Thyroid gland (tissue), 4 donors: ENCODE measurements around the gene CNTNAP5.

Experiments
- POLR2A ChIP-seq, 2 donors: fragments of 450-650 bp; IDR thresholded peaks; one replicate each; pipeline ENCODE4 v1.6.1; 2017; ENCODE audit warnings: antibody characterized with exemption in 2 of 2, mild to moderate bottlenecking in 2 of 2, moderate library complexity in 1 of 2
- TF ChIP-seq, protein P1 (sequence below), 6 experiments: fragments of 200-600 bp in 3 of 6; fragments of 450-650 bp in 3 of 6; sonication (generic) in 3 of 6; IDR thresholded peaks; one replicate each; pipeline ENCODE4 v1.5.1; 2016 to 2019; ENCODE audit warnings: antibody characterized with exemption in 6 of 6, mild to moderate bottlenecking in 2 of 6, inconsistent platforms in 1 of 6, moderate library complexity in 1 of 6

DNA sequence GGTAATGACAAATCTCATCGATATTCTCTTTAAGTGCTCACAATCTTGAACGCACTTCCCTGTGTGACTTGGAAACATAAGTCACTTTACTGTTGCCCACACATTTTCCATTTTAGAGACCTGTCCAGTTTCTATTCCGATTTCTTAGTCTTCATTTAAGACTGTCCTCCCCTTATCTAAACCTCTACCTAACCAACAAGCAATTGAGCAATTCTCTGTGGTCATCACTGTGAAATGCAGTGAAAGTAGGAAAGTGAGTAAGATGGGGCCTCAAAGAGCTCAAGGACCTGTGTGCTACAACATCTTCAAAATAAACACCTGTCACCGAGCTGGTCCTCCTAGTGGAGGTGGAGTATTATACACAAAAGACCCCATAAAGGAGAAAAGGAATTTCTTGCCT is 184.4 kb downstream of the CNTNAP5 start:
- TF ChIP-seq, protein P1, sequence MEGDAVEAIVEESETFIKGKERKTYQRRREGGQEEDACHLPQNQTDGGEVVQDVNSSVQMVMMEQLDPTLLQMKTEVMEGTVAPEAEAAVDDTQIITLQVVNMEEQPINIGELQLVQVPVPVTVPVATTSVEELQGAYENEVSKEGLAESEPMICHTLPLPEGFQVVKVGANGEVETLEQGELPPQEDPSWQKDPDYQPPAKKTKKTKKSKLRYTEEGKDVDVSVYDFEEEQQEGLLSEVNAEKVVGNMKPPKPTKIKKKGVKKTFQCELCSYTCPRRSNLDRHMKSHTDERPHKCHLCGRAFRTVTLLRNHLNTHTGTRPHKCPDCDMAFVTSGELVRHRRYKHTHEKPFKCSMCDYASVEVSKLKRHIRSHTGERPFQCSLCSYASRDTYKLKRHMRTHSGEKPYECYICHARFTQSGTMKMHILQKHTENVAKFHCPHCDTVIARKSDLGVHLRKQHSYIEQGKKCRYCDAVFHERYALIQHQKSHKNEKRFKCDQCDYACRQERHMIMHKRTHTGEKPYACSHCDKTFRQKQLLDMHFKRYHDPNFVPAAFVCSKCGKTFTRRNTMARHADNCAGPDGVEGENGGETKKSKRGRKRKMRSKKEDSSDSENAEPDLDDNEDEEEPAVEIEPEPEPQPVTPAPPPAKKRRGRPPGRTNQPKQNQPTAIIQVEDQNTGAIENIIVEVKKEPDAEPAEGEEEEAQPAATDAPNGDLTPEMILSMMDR (IDR thresholded peaks at IDR 0.05): no peak
- no peak for TF ChIP-seq POLR2A (IDR thresholded peaks at IDR 0.05)
